Stimulated activated CD8-positive, alpha-beta memory T cell treated with anti-CD3 and anti-CD28 coated beads, Interleukin-7, amount 100 ng/mL, for 24 hours (primary cell): ENCODE data around the gene GNG7.
A peak's percentile ranks its signal among the peaks of the same experiment; 100 is the strongest.
"Not testable (repeated sequence)": the region's sequence is repeated elsewhere in the genome, so short reads cannot be mapped to it uniquely, and the experiment has no call there.

Source experiments
- DNase-seq: peaks from one replicate; pipeline ENCODE4 v3.0.0-alpha.2; 2020; ENCODE audit warnings: low read depth

The GNG7 gene

GRCh38 chr19:2641332-2641698, 61.2 kb downstream of the GNG7 start:
- DNase-seq, result no peak

- DNase-seq, result no peak
These were observed 61.7 kb downstream of the GNG7 start for GRCh38 chr19:2640563-2641331.

GRCh38 chr19:2639999-2640398, 62.5 kb downstream of the GNG7 start:
- DNase-seq, result no peak

GRCh38 chr19:2638417-2638940, 64.0 kb downstream of the GNG7 start:
- no peak for DNase-seq

- DNase-seq, result peak; percentile 56
These were observed 65.4 kb downstream of the GNG7 start for GRCh38 chr19:2636897-2637683.

GRCh38 chr19:2636141-2636896, 66.2 kb downstream of the GNG7 start:
- no peak for DNase-seq

GRCh38 chr19:2634960-2635359, 67.5 kb downstream of the GNG7 start:
- no peak for DNase-seq

GRCh38 chr19:2634228-2634951, 68.1 kb downstream of the GNG7 start:
- DNase-seq, result no peak

GRCh38 chr19:2633693-2634075, 68.8 kb downstream of the GNG7 start:
- no peak for DNase-seq

- DNase-seq, result no peak
These were observed 71.2 kb downstream of the GNG7 start for GRCh38 chr19:2631213-2631821.

- DNase-seq, result no peak
These were observed 72.0 kb downstream of the GNG7 start for GRCh38 chr19:2630352-2631001.

- no peak for DNase-seq
These were observed 72.8 kb downstream of the GNG7 start for GRCh38 chr19:2629491-2630351.

GRCh38 chr19:2628597-2628996, 73.9 kb downstream of the GNG7 start:
- DNase-seq, result no peak

GRCh38 chr19:2627855-2628254, 74.6 kb downstream of the GNG7 start:
- no peak for DNase-seq

GRCh38 chr19:2627319-2627829, 75.1 kb downstream of the GNG7 start:
- no peak for DNase-seq

GRCh38 chr19:2625434-2625833, 77.1 kb downstream of the GNG7 start:
- no peak for DNase-seq

- DNase-seq, result no peak
These were observed 77.9 kb downstream of the GNG7 start for GRCh38 chr19:2624537-2625091.

- DNase-seq, result no peak
These were observed 78.7 kb downstream of the GNG7 start for GRCh38 chr19:2623798-2624197.

- DNase-seq, result not testable (repeated sequence)
These were observed 80.0 kb downstream of the GNG7 start for GRCh38 chr19:2622371-2622961.
